Body of pancreas (tissue), 4 donors: Measurements from ENCODE around the gene KCNQ4.

Source experiments
- CTCF ChIP-seq, 7 experiments: fragments of 450-650 bp in 4 of 7; fragments of 200-600 bp in 3 of 7; sonication (generic) in 3 of 7; IDR thresholded peaks; one replicate each; pipeline ENCODE4 v1.5.1; 2016 to 2019; ENCODE audit warnings: antibody characterized with exemption in 7 of 7
- POLR2A ChIP-seq, 3 donors: fragments of 450-650 bp; IDR thresholded peaks; one replicate each; pipeline ENCODE4 v1.6.1; 2016; ENCODE audit warnings: antibody characterized with exemption in 3 of 3, mild to moderate bottlenecking in 2 of 3

- TF ChIP-seq CTCF (IDR thresholded peaks at IDR 0.05) (no peak), POLR2A (IDR thresholded peaks at IDR 0.05) (no peak)
These were observed 25.3 kb downstream of the KCNQ4 start for GRCh38 chr1:40808909-40809308.
